RWPE1 (cell line): ENCODE results near the gene TSPAN5.
A peak's percentile ranks its signal among the peaks of the same experiment; 100 is the strongest.

Experiments
- CTCF ChIA-PET: fragments of 350-600 bp; sonication (Branson Sonifier 250); formaldehyde crosslinking; extraction: SDS; loops from one replicate; lab custom pipeline; 2021; lab: Yijun Ruan, JAX
- POLR2A ChIA-PET: fragments of 400-600 bp; formaldehyde crosslinking; extraction: SDS; loops from one replicate; lab custom pipeline; 2020; ENCODE audit warnings: antibody characterized with exemption; ENCODE audit not compliant: low non-redundant PET; lab: Yijun Ruan, JAX
- DNase-seq: peaks from one replicate; pipeline ENCODE4 v3.0.0; 2012; ENCODE audit warnings: low spot score
- H3K27ac ChIP-seq: fragments of 450-650 bp; 2 replicates; pipeline ENCODE4 v1.5.1; 2017
- TF ChIP-seq, protein P1 (sequence below): fragments of 450-650 bp; conservative IDR thresholded peaks from 2 replicates; pipeline ENCODE4 v1.5.1; 2017; ENCODE audit warnings: low read depth, mild to moderate bottlenecking

Gene TSPAN5

DNA sequence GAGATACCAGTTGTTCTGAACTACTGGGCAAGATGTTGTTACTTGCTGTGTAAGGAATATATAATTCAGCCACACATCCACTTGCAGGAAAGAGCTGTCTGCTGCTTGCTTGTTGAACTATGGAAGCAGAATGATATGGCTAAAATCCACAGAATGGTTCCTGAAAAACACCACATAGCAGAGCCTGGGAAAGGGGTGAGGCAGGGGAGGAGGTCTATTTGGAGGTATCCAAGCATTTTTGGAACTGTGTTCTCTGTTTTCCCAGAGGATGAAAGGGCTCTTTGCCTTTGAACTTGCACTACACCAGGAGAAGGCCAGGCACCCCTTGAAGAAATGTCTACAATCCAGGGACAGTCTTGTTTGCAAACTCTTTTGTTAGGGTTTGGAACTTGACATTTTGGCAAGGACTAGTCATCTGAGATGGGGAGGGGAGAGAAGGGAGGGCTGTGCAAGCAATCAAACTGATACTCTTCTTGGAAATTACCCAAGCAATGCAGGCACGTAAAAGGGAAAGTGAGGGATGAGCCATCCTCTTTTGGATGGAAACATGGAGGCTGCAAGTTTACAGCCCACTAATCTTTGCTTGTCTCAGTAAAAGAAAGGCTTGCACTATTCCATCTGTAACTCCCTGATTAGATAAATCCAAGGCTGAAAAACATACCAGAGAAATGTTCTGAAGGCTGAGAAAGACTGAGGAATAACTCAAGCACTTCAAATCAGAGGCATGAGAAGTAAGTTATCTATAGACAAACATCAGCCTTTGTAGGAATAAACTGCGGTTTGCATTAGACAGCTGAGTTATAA lies 141.0 kb downstream of the TSPAN5 start:
- ChIA-PET CTCF (interaction anchor here (0.5 kb wide), 1 partner anchor 137 kb away, joined by 3 read pairs; no protein-coding TSS in a partner anchor), POLR2A (no interaction called here)
- DNase-seq = no peak
- TF ChIP-seq, protein P1, sequence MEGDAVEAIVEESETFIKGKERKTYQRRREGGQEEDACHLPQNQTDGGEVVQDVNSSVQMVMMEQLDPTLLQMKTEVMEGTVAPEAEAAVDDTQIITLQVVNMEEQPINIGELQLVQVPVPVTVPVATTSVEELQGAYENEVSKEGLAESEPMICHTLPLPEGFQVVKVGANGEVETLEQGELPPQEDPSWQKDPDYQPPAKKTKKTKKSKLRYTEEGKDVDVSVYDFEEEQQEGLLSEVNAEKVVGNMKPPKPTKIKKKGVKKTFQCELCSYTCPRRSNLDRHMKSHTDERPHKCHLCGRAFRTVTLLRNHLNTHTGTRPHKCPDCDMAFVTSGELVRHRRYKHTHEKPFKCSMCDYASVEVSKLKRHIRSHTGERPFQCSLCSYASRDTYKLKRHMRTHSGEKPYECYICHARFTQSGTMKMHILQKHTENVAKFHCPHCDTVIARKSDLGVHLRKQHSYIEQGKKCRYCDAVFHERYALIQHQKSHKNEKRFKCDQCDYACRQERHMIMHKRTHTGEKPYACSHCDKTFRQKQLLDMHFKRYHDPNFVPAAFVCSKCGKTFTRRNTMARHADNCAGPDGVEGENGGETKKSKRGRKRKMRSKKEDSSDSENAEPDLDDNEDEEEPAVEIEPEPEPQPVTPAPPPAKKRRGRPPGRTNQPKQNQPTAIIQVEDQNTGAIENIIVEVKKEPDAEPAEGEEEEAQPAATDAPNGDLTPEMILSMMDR = no peak
- no peak overlapping the region for H3K27ac ChIP-seq

DNA sequence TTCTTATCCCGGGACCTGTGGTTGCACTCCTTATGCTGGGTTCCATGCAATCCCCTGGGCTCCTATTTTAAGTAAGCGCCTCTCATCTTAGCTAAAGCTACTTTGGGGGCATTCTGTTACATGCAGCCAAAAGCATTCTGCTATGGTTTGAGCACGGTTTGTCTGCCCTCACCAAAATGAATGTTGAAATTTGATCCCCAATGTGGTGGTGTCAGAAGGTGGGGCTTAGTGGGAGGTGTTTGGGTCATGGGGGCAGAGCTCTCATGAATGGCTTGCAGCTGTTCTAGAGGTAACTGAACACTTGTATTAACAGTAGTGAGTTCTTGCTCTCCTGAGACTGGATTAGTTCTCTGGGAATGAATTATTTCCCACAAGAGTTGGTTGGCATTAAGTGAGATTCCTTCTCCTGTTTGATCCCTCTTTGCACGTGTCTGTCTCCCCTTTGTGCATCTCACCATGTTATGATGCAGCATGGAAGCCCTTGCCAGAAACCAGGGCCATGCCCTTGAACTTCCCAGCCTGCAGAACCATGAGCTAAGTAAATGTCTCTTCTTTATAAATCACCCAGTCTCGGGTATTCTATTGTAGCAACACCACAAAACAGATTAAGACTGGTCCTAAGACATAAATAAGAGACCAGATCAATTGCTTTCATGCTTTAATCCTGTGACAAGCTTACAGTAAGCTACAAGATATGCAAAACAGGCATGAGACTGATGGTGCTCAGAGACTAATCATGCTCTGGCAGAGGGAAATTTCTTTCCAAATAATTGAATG lies 141.8 kb downstream of the TSPAN5 start:
- POLR2A ChIA-PET = no interaction called here
- TF ChIP-seq, protein P1 = no peak
- CTCF ChIA-PET = no interaction called here
- DNase-seq = no peak
- peak overlapping the region; percentile 64; the same call in 1 of the 2 replicates for H3K27ac ChIP-seq

DNA sequence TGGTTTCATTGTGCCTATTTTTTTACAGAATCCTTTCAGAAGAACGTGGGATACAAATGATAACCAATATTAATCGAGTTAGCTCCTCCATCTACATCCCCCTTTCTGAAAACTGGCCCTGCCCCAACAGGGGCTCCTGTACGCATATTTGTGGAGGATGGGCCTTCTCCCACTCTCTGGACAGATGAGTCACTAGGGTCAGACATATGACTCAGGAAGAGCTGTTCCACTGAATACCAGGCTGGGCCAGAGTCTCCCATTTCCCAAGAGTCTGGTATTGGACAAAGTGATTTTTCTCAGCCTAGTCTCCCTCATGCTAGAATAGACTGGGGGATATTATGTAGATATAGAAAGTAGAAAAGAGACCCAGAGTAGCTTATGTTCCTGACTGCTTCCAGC lies 142.4 kb downstream of the TSPAN5 start:
- ChIA-PET POLR2A (no interaction called here), CTCF (no interaction called here)
- peak; percentile 77 for DNase-seq
- TF ChIP-seq, protein P1 = no peak
- peak overlapping the region; percentile 64; the same call in 1 of the 2 replicates for H3K27ac ChIP-seq

- peak overlapping the region; percentile 21; the same call in 1 of the 2 replicates for H3K27ac ChIP-seq
- ChIA-PET CTCF (no interaction called here), POLR2A (no interaction called here)
- TF ChIP-seq, protein P1 = no peak
- no peak for DNase-seq
These were observed 143.0 kb downstream of the TSPAN5 start for GRCh38 chr4:98515470-98515809.

GRCh38 chr4:98514741-98515469 lies 143.5 kb downstream of the TSPAN5 start:
- ChIA-PET POLR2A (no interaction called here), CTCF (no interaction called here)
- DNase-seq = no peak
- TF ChIP-seq, protein P1 = no peak
- H3K27ac ChIP-seq = peak overlapping the region; percentile 21; the same call in 1 of the 2 replicates

- ChIA-PET POLR2A (no interaction called here), CTCF (no interaction called here)
- no peak for DNase-seq
- no peak overlapping the region for H3K27ac ChIP-seq
- TF ChIP-seq, protein P1 = no peak
These were observed 145.5 kb downstream of the TSPAN5 start for GRCh38 chr4:98512918-98513317.
